ENCODE results near the gene PTGS2.
"Not testable (repeated sequence)": the region's sequence is repeated elsewhere in the genome, so short reads cannot be mapped to it uniquely, and the experiment has no call there.

The PTGS2 gene

DNA sequence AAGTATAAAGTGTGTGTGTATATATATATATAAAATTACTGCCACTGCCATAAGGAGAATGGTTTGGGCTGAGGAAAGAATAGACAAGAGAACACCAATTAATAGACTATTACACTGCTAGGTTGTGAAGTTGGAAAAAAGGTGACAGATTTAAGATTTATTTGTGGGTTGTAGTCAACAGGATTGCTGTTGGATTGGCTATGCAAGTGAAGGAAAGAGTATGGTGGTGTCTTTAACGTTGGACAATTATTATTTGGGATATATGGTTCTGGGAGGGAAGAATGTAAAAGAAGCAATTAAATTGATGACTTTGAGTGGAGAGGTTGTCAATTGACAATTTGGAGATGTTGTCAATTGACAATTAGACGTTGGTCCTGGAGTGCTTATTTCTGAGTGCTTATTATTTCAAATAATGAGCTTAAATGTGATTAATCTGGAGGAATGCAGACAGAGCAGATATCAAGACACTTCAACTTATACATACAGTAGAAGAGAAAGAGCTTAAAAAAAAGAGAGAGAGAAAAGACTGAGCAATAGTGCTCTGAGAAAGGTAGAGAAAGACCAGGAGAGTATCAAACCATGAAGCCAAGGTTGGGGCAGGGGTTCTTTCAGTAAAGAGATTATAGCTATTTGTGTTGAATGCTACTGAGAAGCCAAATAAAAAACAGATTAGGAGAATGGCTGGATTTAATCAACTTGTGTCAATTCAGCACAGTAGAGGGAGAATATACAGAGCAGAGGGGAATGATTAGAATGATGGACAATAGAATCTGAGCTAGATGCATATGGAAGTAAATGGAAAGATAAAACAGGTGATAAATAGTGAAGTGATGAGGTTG is 9.7 kb downstream of the PTGS2 start:
- no peak for DNase-seq (ENCODE audit: low read depth, low spot score)

DNA sequence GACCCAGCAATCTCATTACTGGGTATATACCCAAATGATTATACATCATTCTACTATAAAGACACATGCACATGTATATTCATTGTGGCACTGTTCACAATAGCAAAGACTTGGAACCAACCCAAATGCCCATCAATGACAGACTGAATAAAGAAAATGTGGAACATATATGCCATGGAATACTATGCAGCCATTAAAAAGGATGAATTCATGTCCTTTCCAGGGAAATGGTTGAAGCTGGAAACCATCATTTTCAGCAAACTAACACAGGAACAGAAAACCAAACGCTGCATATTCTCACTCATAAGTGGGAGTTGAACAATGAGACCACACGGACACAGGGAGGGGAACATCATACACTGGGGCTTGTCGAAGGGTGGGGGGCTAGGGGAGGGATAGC is 10.4 kb downstream of the PTGS2 start:
- DNase-seq (ENCODE audit: low read depth, low spot score) = not testable (repeated sequence)

DNA sequence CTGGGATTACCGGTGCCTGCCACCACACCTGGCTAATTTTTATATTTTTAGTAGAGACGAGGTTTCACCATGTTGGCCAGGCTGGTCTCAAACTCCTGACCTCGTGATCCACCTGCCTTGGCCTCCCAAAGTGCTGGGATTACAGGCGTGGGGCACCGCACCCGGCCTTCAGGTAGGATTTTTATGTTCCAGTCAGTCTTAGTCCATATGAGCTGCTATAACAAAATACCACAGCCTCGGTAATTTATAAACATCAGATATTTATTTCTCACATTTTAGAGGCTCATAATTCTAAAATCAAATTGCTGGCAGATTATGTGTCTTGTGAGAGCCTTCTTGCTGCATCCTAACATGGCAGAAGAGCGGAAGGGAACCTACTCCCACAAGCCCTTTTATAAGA is 16.0 kb downstream of the PTGS2 start:
- not testable (repeated sequence) for DNase-seq (ENCODE audit: low read depth, low spot score)

DNA sequence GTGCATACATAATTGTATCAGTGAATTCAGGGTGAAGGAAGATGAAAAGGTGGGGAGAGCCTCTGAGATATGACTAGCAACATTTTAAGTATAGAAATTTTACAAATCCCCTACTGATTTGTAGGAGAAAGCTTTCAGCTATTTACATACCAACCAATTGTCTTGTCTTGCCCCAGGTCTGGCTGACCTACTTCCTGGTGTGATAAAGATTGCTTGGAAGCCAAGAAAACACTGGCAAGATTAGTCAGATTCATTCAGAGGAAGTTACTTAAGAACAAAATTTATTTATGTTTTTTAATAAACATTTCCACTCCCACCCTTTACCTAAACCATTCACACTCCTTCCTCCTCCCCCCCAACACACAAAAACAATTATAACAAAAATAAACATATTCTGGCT is 17.5 kb downstream of the PTGS2 start:
- DNase-seq (ENCODE audit: low read depth, low spot score) = no peak

DNA sequence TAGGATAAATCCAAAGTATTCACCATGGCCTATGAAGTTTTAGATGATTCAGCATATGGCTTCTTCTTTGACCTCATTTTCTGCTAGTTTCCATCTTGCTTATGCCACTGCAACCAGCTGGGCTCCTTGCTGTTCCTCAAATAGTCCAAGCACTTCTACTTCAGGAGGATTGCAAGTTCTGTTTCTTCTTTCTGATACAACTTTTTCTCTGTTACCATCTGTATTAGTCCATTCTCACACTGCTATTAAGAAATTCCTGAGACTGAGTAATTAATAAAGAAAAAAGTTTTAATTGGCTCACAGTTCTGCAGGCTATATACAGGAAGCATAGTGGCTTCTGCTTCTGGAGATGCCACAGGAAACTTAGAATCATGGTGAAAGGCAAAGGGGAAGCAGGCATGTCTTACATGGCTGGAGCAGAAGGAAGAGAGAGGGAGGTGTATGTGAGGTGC is 20.3 kb downstream of the PTGS2 start:
- DNase-seq (ENCODE audit: low read depth, low spot score) = no peak

DNA sequence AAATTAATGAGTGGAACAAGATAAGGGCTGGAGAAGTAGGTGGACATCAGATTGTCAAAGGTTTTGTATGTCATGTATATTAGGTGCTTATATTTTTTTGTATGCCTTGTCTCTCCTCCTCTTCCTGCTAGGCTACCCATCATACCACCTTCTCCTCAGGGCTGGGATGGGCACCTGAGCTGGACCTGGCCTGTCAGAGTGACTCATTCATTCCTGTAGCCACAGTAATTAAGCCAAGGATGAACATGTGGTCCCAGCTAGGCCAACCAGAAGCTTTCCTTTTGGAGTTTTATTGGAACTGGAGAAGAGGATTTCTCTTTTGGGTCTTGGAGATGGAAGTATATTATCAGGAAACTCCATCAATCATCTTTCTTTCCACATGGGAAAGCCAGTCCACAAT is 21.2 kb downstream of the PTGS2 start:
- no peak for DNase-seq (ENCODE audit: low read depth, low spot score)

DNA sequence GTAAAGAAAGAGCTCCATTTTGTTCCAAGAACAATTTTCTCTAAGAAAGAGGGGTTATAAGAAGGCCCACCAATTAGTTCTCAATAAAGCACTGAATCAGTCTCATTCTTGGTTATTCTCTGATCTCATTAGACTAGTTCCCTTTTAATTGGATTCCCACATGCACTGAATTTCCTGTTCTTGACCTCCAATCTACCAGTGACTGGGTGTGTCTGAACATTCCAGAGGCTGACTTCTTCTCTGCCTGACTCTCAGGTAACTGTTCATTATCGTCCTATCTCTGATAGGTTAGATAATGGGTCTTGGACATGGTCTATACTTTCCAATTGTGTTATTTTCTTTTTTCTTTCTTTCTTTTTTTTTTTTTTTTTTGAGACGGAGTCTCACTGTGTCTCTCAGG is 22.7 kb downstream of the PTGS2 start:
- DNase-seq (ENCODE audit: low read depth, low spot score) = no peak

DNA sequence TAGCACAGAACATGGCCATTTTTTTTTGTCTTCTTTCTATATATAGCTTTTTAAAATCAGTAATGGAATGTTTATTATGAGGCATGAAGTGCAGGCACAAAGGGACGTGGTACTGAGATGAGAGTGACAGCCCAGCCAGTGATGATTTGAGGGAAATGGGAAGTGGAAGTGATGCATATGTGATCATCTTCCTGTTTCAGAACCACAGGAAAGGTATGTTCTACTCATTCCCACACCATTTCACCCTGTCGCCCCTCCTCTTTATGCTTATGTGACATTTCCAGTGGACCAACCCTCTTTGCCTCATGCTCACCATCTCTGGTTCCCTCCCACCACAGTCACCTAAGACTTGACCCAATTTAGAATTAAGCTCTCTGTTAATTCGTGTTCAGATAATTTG is 24.3 kb downstream of the PTGS2 start:
- DNase-seq (ENCODE audit: low read depth, low spot score) = no peak

DNA sequence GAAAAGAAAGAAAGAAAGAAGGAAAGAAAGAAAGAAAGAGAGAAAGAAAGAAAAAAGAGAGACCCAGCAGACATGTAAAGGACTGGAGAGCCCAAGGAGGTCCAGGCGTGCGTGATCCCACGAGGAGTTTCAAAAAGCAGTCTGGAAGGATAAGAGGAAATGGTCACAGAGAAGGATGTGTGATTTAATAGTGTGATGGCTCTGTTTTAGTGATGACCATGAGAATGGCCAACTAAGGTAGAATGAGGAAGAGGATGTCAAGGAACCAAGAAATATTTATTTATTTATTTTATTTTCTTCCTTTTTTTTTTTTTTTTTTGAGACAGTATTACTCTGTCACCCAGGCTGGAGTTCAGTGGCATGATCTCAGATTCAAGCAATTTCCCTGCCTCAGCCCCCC is 25.5 kb downstream of the PTGS2 start:
- DNase-seq (ENCODE audit: low read depth, low spot score) = no peak

DNA sequence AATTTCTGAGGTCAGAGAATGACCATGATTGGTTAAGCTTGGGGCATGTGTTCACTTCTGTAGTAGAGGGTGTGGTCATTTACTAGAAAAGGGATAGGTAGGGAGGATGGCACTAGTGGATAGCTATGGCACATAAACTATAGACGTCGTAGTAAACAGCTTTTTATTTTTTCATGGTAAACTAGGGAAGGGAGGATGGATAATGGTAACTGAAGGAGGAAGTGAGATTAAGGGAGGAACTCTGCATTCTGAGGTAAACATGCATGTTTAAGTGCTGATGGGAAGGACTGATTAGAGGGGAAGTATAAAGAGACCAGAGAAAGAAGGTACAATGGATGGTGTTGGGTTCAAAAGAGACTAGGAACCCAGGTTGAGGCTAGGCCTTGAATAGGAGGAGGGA is 26.9 kb downstream of the PTGS2 start:
- no peak for DNase-seq (ENCODE audit: low read depth, low spot score)

DNA sequence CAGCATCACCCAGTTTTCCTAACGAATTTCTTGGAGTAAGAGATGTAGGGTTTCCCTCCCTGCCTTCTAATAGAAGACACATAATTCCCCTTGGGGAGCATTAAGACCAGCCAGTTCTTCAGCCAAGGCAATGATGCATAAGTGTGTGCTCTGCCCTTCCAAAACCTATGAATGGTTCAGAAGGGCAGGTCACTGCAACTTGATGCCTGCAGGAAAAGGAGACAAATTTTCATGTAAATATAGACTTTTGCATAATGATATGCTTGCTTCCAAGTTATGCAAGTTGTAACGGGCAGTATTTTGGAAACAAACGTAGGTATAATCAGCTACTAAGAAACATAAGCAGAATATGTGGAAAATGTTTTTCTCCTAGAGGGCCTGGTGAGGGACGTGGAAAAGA is 31.6 kb downstream of the PTGS2 start:
- no peak for DNase-seq (ENCODE audit: low read depth, low spot score)

DNA sequence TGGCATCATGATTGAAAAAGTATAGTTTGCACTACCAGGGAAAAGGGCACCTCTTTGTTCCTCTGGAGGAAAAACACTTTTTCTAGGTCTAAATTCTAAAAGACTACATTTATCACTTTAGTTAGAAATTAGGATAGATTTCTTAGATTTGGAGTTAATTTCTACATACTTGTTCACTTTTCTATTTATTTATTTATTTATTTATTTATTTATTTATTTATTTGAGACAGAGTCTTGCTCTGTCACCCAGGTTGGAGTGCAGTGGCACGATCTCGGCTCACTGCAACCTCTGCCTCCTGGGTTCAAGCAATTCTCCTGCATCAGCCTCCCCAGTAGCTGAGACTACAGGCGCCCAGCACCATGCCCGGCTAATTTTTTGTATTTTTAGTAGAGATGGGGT is 32.2 kb downstream of the PTGS2 start:
- DNase-seq (ENCODE audit: low read depth, low spot score) = not testable (repeated sequence)

DNA sequence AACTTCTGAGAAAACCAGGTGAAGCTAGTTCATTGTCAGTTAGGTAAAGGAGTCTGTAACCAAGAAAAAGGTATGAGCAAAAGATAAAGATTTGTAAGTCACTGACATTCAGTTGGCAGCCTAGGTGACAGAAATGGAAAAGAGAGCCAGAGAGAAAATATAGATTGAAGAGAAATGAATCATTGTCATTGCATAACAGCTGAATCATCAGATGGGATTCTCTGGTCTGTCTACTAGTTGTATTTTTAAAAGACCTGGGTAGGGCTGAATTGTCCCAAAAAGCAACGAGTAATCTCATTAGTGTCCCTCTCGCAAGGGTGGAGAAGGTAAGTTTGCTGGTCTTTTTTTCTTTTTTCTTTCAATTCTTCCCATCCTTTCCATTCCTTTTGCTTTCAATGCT is 36.6 kb downstream of the PTGS2 start:
- DNase-seq (ENCODE audit: low read depth, low spot score) = no peak

DNA sequence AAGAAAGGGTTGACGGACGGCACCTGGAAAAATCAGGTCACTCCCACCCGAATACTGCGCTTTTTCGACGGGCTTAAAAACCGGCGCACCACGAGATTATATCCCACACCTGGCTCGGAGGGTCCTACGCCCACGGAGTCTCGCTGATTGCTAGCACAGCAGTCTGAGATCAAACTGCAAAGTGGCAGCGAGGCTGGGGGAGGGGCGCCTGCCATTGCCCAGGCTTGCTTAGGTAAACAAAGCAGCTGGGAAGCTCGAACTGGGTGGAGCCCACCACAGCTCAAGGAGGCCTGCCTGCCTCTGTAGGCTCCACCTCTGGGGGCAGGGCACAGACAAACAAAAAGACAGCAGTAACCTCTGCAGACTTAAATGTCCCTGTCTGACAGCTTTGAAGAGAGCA is 42.7 kb downstream of the PTGS2 start:
- not testable (repeated sequence) for DNase-seq (ENCODE audit: low read depth, low spot score)

DNA sequence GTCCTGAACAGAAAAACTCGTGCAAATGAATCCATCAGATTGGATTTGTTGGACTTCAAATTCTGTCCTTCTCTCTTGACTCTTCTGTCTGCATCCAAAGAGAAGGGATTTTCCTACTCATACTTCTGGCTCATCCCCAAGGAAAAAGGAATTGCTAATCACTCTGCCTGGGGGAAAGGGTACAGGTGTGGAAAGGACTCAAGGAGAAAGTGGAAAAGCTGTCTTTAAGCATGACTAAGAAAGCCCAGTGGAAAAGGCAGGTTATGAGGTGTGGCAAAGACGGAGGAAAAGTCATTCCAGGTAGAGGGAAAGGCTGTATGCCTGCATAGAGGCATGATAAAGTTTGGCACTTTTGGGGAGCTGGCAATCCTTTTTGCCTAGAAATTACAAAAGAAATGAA is 43.4 kb downstream of the PTGS2 start:
- DNase-seq (ENCODE audit: low read depth, low spot score) = no peak

DNA sequence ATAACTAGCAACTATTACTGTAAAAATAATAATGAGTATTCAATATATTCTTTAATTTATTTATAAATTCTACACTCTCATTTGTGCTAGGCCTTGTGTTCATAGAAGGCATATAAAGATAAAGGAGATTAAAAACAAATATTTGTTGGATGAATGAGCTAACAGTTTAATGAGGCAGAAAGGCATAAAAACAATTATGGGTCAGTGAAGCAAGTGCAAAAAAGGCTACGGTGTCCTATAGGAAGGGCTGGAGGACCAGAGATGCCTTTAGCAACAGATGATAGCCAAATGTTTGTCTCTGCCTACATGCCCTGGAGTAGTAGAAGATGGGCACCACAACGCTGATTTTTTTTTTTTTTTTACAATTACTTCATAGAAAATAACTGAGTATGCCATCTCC is 45.7 kb downstream of the PTGS2 start:
- no peak for DNase-seq (ENCODE audit: low read depth, low spot score)

DNA sequence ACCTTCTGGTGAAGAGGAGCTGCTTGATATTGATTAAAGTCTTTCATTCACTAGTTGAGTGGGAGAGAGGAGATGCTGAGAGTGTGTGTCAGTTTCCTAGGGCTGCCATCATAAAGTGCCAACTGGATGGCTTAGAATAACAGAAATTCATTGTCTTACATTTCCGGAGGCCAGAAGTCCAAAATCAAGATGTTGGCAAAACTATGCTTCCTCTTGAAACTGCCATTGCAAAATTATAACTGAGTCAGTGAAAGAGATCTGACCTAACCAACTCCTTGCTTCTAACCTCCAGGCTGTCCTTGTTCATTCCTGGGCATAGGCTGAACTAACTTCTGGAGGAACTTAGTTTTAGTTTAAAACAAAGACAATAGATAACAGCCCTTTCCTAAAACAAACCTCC is 47.1 kb downstream of the PTGS2 start:
- no peak for DNase-seq (ENCODE audit: low read depth, low spot score)

DNA sequence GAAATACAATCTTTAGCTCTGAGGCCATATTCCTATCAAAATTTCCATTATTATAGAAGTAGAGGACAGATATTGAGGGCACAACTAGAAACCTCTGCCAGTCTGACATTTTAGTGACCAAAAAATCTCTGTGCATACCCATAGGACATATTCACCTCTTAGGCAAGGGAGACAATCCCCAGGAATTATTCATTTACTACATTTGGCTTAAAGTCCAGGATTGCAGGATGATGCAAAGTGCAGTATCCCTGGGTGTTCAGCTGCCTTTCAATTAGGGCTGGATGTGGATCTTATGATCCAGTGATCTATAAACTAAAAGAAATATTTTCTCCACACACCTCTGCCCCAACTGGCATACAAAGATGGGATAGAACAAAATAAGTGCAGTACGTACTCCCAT is 50.9 kb downstream of the PTGS2 start:
- DNase-seq (ENCODE audit: low read depth, low spot score) = no peak

DNA sequence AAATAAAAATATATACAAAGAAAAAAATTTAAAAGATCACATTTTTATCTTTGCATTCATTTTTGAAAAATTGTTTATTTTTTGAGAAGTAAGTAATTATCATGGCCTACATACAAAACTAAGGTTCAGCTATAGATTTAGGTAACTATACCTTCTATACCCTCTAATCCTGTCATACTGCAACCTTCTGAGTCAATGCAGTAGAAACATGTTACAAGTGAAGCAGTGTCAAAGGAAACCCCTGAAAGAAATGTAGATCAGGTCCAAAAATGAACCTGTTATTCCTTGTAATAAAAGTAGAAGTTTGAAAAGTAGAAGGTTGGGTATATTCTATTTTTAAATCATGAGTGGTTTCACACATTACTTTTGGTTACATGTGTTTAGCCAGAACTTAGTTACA is 51.3 kb downstream of the PTGS2 start:
- no peak for DNase-seq (ENCODE audit: low read depth, low spot score)

DNA sequence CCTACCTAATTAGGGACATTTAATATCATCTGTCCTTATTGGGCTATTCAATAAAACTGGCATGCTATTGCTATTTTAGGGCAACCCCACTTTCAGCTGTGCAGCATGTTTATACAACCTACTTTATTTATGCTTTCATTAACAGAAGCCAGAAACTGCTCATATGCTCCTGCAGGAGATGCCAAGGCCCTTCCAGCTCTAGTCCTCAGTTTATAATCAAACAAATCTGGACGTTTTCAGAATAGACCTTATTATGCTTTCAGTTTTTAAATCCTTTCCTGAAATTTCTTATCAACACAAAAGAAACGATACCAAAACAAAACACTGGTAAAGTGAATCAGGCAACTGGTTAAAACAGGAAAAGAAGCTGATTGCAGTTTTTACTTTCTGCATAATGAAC is 53.2 kb downstream of the PTGS2 start:
- DNase-seq (ENCODE audit: low read depth, low spot score) = no peak

DNA sequence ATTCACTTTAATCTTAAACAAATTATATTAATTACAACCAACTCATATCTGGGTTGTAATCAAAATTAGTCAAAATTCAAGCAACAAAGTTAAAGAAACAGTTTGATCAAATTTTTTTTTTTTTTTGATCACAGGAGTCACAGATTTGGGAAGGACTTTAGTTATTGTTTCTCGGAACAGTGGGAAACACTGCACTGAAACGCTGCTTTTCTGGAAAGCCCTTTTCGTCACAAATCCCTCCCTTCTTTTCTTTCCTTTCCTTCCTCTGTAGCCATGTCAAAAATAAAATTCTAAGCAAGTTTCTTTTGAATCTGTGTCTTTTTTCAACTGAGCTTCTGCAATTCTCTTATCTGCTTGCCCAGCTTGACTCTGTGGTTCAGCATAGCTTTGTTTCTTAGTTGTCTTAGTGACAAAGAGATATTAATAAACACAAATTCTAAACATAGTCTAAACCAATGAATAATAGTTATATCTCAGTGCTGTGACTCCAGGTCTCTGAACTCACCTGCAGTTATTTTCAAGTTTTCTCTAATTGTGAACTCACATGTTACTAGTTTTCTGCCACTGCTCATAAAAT is 53.8 kb downstream of the PTGS2 start:
- no peak for DNase-seq (ENCODE audit: low read depth, low spot score)

DNA sequence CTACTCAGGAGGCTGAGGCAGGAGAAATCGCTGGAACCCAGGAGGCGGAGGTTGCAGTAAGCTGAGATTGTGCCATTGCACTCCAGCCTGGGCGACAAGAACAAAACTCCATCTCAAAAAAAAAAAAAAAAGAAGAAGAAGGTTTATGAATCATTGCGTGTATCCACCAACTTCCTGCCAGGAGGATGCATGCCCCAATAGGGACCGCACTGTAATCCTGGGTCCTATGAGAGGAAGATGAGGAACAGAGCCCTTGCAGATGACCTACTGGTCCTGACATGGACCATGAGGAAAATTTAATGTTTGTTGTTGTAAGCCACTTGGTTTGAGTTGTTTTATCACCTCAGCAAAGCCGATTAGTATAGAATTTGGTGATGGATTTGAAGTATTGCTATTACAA is 56.7 kb downstream of the PTGS2 start:
- DNase-seq (ENCODE audit: low read depth, low spot score) = no peak

All from smooth muscle cell of the brain vasculature (primary cell).